GM19043 (cell line): Measurements from ENCODE around the gene ADGRG6.
"Not testable (repeated sequence)": the region's sequence is repeated elsewhere in the genome, so short reads cannot be mapped to it uniquely, and the experiment has no call there.

Experiments used
- ATAC-seq: cut with Tn5 transposase; IDR thresholded peaks from one replicate; pipeline ENCODE4 v1.9.1; 2021; ENCODE audit warnings: low read depth; ENCODE audit not compliant: unreplicated experiment

ADGRG6 gene

DNA sequence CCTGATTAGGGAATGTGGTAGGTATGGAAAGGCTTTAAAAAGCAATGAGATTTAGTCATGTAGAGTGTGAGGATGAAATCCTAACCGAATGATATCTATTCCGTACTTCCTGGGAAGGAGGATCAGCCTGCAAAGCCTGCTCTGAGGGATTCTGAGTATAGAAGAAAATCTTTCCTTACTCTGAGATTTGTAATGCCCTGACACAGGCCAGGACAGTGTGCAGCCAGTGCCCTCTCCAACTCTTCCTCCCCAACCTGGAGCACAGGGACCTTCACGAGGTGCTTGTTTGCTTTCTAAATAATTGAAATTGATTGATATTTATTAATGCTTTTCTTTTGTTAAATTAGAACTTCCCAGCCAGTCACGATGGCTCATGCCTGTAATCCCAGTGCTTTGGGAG is 131.6 kb downstream of the ADGRG6 start:
- ATAC-seq, result no peak

DNA sequence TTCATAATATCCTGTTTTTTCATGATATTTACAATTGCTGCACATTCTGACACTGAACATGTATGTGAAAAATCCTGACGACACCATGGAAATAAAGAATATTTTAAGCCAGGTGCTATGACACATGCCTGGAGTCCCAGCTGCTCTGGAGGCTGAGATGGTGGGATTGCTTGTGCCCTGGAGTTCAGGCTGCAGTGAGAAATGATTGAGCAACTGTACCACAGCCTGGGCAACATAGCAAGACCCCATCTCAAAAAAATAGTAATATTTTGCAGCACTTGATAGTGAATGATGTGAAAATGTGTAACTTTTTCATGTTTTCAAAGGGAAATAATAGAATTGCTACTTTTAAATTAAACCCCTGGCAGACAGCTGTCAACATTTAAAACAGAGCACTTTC is 137.1 kb downstream of the ADGRG6 start:
- no peak for ATAC-seq

DNA sequence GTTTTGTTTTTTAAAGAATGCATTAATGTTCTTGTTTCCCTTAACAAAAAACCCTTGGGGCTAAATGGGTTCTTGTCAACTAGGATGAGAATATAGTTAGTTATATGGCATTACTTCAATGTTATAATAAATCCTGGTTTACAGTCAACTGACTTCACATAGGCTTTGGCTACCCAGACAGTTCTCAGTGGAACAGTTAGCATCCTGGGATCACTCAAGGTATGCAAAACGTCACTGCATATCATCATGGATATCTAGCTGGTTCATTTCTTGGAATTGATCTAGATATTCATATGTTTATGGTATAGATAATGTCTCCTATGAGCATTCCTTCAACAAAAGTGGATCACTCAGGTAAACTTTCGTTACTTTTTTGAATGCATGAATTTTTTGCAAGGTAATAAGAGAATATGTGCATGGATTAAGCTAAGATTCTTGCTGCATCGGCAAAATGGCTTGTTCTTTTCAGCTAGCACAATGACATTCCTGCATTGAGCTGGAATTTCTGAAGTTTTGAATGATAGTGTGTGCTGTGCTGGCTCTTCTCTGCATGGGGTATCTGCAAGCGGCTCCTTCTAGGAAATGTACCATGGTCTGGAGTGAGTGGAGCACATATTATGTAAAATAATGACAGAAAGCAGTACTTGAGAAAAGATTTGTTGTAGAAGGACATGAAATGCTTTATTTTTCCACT is 138.9 kb downstream of the ADGRG6 start:
- no peak for ATAC-seq

DNA sequence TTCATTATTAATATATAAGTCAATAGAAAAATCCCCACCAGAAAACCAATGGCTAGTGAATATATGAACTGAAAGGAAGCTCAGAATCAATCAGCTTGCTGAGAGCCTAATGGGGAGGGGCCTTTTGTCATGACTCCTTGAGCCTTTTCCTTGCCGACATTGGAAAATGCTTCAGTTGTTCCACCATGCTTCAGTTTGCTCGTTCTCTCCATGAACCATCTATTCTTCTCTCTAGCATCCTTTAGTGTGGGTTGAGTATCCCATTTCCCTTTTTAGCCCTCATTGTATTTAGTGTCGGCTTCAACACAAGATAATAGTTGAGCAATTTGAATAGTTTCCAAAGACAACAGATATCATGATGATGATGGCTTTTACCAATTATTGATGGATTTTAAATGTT is 139.9 kb downstream of the ADGRG6 start:
- no peak for ATAC-seq

DNA sequence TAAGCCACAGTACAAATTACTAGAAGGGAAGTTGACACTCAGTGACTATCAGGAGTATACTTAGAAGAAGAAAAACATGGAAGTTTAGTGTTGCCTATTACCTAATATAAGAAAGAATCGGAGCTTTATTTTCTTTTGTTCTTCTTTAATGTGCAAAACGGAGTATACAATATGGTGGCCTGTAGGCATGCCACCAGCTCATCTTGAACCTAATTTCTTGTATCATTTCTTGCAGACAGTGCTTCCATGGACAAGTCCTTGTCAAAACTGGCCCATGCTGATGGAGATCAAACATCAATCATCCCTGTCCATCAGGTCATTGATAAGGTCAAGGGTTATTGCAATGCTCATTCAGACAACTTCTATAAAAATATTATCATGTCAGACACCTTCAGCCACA is 141.3 kb downstream of the ADGRG6 start:
- no peak for ATAC-seq

DNA sequence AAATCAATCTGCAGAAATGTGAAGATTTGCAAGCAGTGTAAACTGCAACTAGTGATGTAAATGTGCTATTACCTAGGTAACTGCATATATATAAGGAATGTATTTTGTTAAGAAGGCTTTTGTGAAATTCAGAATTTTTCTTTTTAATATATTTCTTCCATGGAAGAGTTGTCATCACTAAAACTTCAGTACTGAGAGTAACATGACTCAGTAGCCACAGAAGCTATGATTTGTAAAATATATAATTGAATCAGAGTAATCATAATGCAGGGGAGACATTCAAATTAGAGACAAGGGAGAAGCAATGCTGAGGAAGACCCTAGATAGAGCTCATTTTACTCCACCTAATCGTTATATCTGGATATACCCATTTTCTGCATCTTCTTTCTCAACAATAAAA is 141.7 kb downstream of the ADGRG6 start:
- ATAC-seq, result no peak

DNA sequence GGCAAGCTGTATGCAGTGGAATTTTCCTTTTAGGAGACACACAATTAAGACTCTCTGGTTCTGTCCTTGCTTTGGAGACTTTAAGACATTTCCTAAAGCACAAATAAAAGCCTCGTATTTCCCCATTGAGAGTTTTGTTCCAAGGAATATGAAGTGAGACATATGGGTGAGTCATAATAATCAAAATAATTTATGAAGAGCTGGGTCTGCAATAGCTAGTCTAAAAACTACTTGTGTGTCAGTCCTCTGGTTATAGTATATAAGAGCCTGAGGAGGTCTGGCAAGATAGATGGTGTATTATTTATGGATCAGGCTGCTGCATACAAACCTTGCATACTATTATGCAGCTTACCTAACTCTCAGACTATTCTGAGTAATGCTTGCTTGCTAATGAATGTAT is 142.6 kb downstream of the ADGRG6 start:
- no peak for ATAC-seq

DNA sequence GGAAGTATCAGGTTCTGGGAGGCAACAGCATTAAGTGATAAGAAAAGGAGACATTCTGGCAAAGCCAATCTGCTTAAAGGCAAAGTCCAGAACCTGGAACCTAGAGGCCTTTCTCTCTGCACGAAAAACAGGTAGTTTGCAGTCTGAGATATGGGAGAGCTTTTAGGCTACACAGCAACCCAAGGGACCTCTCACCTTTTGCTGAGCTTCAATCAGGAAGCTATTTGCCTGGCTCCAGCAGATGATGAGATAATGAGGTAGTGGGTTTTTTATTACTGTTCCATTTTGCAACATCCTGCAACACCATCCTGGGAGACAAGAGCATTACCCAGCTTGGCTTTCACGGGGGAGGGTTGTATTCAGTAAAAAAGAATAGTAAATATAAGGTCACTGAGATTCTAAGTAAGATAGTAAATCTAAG is 143.1 kb downstream of the ADGRG6 start:
- ATAC-seq, result no peak

DNA sequence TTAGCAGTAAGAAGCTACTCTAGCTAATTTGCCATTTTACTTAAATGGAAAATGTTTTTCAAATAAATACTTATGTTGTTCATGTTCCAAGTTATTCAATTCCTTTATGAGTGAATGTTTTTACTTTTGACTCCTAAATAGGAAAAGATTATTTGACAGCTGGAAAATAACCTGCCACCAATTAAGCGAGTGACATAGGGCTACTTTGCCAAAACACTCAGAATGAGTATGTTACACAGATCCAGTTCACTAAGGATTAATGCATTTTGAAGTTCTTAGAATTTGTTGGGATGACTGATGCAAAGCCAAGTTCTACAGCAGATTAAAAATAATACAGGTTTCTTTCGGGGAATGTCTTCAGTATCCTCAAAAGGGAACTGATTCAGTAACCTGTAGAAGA is 144.4 kb downstream of the ADGRG6 start:
- ATAC-seq, result no peak

DNA sequence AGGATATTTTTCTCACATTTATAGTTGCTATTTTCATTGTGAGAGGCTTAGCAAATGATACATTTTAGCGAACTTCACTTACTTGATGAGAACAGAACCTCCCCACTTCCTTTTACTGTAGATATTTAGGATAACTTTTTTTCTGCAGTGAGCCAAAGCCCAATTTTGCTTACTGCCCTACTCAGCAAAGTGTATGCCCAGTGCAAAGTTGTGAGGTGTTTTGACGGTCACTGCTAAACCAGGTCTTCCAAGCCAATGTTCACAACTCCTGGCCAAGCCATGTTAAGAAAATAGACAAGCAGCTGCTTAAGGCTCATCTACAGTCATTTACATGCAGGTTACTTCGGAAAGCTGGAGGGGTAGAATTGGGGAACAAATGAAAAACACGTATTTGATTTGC is 144.8 kb downstream of the ADGRG6 start:
- ATAC-seq, result no peak

DNA sequence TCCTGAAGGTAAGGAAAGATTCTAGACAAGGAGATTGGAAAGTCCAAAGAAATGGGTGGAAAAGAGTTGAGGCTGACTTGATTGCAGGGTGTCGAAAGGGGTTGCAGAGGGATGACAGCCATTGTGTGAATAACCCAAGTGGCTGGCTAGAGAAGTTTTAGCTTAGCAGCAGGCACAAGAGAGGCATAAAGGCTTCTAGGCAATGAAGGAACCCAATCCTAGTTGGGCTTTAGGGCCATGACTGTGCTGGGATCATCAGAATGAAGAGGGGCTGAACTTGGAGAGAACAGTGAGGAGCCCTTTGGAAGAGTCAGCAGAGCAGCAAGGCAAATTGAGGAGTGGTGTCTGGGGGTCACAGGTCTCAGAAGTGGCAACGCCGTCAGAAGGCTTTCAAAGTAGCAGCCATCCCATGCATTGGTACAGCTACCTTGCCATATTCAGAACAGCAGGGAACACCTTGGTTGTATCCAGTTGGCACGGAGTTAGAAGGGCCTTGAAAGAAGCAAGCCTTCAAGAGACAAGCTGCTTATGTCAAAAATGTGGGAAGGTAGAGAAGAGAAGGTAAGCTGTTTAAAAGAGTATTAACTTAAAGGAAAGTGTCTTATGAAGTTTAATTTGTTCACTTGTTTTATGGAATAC is 146.4 kb downstream of the ADGRG6 start:
- no peak for ATAC-seq

DNA sequence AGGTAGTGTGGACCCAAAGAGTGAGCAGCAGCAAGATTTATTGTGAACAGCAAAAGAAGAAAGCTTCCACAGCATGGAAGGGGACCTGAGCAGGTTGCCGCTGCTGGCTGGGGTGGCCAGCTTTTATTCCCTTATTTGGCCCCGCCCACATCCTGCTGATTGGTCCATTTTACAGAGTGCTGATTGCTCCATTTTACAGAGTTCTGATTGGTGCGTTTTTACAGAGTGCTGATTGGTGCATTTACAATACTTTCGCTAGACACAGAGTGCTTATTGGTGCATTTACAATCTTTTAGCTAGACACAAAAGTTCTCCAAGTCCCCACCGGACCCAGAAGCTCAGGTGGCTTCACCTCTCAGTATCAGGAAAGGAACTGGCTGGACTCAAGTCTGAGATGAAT is 149.0 kb downstream of the ADGRG6 start:
- ATAC-seq, result not testable (repeated sequence)

DNA sequence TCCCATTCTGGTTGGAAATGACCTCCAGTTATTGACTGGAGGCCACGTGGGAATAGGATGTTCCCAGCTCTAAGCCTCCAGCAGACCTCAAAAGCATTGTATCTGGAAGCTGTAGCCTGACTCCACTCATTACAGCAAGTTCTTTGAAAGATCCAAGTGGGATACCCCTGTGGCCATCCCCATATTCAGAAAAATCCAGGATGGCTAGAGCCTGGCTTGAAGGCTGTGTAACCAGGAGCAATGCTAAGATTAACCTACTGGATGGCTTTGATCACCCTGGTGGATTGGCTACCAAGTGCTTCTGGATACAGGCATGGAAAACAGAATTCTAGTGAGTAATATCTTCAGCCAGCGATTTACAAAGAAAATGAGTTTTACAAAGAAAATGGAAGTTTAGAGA is 151.2 kb downstream of the ADGRG6 start:
- ATAC-seq, result no peak

DNA sequence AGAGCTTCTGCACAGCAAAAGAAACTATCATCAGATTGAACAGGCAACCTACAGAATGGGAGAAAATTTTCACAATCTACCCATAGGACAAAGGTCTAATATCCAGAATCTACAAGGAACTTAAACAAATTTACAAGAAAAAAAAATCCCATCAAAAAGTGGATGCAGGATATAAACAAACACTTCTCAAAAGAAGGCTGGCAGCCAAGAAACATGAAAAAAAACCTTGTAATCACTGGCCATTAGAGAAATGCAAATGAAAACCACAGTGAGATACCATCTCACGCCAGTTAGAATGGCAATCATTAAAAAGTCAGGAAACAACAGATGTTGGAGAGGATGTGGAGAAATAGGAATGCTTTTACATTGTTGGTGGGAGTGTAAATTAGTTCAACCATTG is 152.4 kb downstream of the ADGRG6 start:
- ATAC-seq, result not testable (repeated sequence)

DNA sequence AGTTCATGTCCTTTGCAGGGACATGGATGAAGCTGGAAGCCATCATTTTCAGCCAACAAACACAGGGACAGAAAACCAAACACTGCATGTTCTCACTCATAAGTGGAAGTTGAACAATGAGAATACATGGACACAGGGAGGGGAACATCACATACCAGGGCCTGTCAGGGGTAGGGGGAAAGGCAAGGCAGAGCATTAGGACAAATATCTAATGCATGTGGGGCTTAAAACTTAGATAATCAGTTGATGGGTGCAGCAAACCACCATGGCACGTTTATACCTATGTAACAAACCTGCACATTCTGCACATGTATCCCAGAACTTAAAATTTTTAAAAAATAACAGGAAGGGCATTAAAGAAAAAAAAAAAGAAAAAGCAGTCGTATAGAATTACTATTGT is 153.0 kb downstream of the ADGRG6 start:
- not testable (repeated sequence) for ATAC-seq

DNA sequence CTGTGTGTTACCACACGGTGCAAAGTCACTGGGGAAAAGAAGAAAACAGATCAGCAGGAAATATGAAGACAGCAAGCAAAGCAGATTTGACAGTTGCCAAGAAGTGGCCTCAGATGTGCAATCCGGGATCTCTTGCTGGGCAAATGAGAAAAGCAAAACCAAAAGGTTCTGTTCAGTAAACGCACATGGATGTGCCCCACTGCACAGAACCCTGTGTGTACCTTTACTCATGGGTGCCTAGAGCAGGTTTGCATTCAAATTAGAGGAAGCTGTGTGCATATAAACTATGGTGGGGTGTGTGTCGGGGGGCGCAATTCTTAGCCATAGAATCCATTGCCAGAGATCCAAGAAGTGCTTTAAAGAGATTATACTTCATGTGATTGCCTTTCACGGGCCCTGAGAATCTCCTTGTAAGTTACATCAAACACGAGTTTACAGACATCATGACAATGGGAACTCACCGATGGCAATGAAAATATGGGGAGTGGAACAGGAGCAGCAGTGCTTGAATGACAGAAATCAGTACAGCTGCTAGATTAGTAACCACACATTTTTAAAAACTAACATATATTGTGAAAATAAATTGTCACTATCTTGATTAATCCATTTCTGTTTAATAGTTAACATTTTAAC is 154.3 kb downstream of the ADGRG6 start:
- no peak for ATAC-seq

DNA sequence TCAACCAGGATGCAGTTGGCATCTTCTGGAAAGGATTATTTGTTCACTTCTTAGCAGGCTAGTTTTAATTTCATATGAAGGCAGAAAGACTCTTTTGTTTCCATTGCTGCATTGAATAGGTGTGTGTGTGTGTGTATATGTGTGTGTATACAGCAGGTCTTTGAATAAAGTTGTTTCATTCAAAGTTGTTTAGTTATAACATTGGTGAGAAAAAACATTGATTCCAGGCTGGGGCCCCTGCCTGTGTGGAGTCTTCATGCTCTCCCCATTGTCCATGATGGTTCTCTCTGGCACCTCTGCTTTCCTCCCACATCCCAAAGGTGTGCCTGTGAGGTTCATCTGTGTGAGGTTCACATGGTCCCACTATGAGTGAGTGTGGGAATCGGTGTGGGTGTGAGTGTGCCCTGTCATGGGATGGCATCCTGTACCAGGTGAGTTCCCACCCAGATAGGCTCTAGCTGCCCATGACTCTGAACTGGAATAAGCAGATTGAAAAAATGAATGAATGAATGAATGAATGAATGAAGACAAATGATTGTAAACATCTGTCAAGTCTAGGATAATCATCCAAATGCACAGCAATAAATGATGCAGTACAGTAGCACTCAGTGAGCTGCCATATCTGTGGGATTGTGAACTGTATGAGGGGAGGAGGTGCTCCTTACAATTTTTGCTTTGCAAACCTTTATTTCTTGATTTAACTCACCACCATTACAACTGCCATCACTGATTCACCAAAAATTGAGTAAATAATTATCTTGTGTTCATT is 156.0 kb downstream of the ADGRG6 start:
- ATAC-seq, result no peak

DNA sequence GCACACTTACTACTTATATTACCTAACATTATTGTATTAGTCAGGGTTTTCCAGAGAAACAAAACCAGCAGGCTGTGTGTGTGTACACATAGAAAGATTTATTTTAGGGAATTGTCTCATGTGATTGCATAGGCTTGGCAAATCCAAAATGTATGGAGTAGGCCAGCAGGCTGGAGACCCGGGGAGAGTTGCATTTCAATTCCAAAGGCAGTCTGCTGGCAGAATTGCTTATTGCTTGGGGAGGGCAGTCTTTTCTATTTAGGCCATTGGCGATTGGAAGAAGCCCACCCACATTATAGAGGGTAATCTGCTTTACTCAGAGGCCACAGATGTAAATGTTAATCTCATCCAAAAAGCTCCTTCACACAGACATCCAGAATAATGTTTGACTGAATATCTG is 157.0 kb downstream of the ADGRG6 start:
- no peak for ATAC-seq

DNA sequence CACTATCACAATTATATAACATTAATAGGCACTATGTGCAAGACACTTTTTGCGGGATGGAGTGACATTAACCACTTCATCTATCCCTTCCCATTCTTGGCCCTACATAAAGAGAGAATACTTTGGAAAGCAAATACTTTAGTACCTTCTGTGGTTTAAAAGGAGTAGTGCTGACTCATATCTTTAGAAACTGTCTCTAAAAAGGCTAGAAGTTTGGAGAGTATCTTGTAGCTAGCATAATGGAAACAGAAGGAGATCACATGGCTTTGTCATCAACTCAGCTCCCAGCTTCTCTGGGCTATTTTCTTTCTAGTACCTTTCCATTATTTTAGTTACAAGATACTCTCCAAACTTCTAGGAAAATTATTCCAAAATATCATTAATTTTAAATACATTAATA is 157.5 kb downstream of the ADGRG6 start:
- ATAC-seq, result no peak

DNA sequence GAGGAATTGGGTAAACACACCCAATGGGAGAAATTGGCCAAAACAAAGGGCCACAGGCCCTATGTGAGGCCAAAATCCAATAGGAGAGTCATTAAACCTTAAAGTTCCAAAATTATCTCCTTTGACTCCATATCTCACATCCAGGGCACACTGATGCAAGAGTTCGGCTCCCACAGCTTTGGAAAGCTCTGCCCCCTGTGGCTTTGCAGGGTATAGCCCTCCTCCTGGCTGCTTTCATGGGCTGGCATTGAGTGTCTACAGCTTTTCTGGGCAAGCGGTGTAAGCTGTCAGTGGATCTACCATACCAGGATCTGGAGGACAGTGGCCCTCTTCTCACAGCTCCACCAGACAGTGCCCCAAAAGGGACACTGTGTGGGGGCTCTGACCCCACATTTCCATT is 160.5 kb downstream of the ADGRG6 start:
- ATAC-seq, result no peak

DNA sequence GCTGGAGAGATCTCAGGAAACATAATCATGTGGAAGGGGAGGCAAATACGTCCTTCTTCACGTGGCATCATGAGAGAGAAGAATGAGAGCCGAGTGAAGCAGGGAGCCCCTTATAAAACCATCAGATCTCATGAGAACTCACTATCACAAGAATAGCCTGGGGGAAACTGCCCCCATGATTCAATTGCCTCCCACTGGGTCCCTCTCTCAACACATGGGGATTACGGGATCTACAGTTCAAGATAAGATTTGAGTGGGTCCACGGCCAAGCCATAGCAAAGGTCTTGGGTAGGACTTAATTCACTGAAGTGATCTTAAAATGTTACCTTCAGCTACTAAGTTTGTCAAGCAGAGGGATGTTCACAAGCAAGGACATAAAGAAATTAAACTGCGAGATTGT is 162.2 kb downstream of the ADGRG6 start:
- ATAC-seq, result no peak
